HG03432 (cell line): ENCODE measurements around the gene MOXD1.

Source experiments
- ATAC-seq: cut with Tn5 transposase; IDR thresholded peaks from one replicate; pipeline ENCODE4 v1.9.1; 2021; ENCODE audit warnings: mild to moderate bottlenecking, moderate library complexity; ENCODE audit not compliant: unreplicated experiment

The MOXD1 gene

DNA sequence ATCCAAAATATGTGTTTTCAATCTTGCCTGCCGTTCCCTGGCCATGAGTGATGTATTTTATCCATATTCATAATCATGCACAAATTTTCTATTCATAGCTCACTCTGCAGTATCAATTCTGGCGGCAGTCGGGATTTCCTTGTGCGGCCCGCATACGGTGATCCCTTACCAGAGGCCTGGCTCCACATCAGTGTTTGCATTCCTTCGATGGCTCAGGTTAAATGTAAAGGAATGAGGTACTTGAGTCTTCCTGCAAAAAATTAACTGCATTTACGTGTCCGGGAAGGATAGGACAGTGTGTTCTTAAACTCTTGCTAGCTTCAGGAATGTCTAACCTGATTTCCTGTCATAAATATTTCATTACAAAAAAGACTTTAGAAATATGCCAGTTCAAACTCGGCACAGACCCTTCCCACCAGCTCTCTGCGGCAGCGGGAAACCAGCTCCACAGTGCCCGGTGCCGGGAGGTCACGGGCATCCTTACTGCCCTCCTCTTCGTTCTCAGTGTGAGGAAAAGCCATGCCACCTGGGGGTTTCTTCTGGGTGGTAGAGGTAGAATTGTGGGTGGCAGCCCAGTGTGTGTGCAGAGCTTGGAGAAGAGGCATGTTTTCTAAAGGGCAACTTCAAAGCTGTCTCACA lies 154.5 kb downstream of the MOXD1 start:
- no peak for ATAC-seq

DNA sequence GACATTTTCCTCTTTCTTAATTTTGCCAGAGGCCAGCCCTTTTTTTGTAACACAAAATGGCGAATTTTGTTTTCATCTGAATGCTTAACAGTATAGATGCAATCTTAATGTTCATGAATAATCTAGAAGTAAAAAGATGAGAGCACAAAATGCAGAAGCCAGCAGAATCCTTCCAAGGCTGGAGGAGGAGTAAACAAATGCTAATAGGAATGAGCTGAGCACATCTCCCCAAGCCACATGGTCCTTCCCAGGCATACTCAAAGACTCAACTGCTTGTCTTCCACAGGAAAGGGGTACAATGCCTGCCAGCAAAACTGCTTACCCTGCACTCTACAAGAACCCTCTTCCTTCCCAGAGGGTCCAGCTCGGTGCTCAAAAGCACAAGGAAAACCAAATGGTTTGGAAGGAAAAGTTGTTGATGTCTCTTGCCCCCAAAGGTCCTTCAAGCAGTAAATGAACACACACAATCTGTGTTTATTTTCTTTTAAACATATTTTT lies 155.1 kb downstream of the MOXD1 start:
- no peak for ATAC-seq
